Tibial artery (tissue), 4 donors: ENCODE data around the gene ZCCHC14.

Experiments
- DNase-seq, 2 donors: peaks; one replicate each; pipeline ENCODE4 v3.0.0-alpha.2; 2019
- H3K27ac ChIP-seq, 2 donors: fragments of 200-600 bp; sonication (generic) in 1 of 2; 1 replicate in 1 of 2; 2 replicates in 1 of 2; pipeline ENCODE4 v1.5.1; 2018 to 2019; ENCODE audit warnings: mild to moderate bottlenecking in 1 of 2
- H3K27me3 ChIP-seq, 2 donors: fragments of 200-600 bp; sonication (generic) in 1 of 2; one replicate each; pipeline versions ENCODE4 v1.5.1 to v1.6.0; 2016 to 2019
- H3K36me3 ChIP-seq, 3 donors: fragments of 200-600 bp; sonication (generic) in 2 of 3; one replicate each; pipeline ENCODE4 v1.5.1; 2016 to 2019; ENCODE audit warnings: mild to moderate bottlenecking in 2 of 3
- H3K4me1 ChIP-seq, 4 donors: fragments of 200-600 bp; sonication (generic) in 2 of 4; 1 replicate in 3 of 4; 2 replicates in 1 of 4; pipeline ENCODE4 v1.5.1; 2016 to 2019
- H3K4me3 ChIP-seq, 2 donors: fragments of 200-600 bp; sonication (generic) in 1 of 2; 1 replicate in 1 of 2; 2 replicates in 1 of 2; pipeline ENCODE4 v1.5.1; 2018 to 2019; ENCODE audit warnings: mild to moderate bottlenecking in 2 of 2
- H3K9me3 ChIP-seq, 3 donors: fragments of 200-600 bp; sonication (generic) in 1 of 3; one replicate each; pipeline ENCODE4 v1.5.1; 2016 to 2019
- intact Hi-C: fragments of 100-400 bp; cut with DNase I; formaldehyde crosslinking; loops from one replicate; pipeline ENCODE4 v1.15.0; 2023; ENCODE audit warnings: low total_unique reads
- TF ChIP-seq, protein P1 (sequence below), 2 experiments: fragments of 200-600 bp in 1 of 2; fragments of 450-650 bp in 1 of 2; IDR thresholded peaks; one replicate each; pipeline ENCODE4 v1.5.1; 2017 to 2019; ENCODE audit warnings: antibody characterized with exemption in 2 of 2, mild to moderate bottlenecking in 1 of 2, moderate library complexity in 1 of 2

The ZCCHC14 gene

GRCh38 chr16:87410968-87411367 is 81.9 kb downstream of the ZCCHC14 start:
- peaks cover 79 to 95% (median 92%) of the 10 kb centered on the region in 3 donors for H3K36me3 ChIP-seq
- intact Hi-C loops, result no loop called here
- H3K4me1 ChIP-seq, result no peaks in the 10 kb centered on the region
- no peak overlapping the region for H3K4me3 ChIP-seq
- H3K9me3 ChIP-seq, result no peaks in the 10 kb centered on the region
- DNase-seq, result peak in 1 of 2 donors; percentile 53
- TF ChIP-seq, protein P1, sequence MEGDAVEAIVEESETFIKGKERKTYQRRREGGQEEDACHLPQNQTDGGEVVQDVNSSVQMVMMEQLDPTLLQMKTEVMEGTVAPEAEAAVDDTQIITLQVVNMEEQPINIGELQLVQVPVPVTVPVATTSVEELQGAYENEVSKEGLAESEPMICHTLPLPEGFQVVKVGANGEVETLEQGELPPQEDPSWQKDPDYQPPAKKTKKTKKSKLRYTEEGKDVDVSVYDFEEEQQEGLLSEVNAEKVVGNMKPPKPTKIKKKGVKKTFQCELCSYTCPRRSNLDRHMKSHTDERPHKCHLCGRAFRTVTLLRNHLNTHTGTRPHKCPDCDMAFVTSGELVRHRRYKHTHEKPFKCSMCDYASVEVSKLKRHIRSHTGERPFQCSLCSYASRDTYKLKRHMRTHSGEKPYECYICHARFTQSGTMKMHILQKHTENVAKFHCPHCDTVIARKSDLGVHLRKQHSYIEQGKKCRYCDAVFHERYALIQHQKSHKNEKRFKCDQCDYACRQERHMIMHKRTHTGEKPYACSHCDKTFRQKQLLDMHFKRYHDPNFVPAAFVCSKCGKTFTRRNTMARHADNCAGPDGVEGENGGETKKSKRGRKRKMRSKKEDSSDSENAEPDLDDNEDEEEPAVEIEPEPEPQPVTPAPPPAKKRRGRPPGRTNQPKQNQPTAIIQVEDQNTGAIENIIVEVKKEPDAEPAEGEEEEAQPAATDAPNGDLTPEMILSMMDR (IDR thresholded peaks at IDR 0.05), result no peak
- no peak overlapping the region for H3K27ac ChIP-seq
- H3K27me3 ChIP-seq, result no peaks in the 10 kb centered on the region

GRCh38 chr16:87410530-87410929 is 82.3 kb downstream of the ZCCHC14 start:
- TF ChIP-seq, protein P1 (IDR thresholded peaks at IDR 0.05), result no peak
- Histone ChIP-seq H3K4me3 (no peak overlapping the region), H3K4me1 (no peaks in the 10 kb centered on the region), H3K36me3 (peaks cover 81 to 95% (median 91%) of the 10 kb centered on the region in 3 donors), H3K9me3 (no peaks in the 10 kb centered on the region), H3K27ac (no peak overlapping the region), H3K27me3 (no peaks in the 10 kb centered on the region)
- intact Hi-C loops, result no loop called here
- DNase-seq, result peak in 1 of 2 donors; percentile 55

DNA sequence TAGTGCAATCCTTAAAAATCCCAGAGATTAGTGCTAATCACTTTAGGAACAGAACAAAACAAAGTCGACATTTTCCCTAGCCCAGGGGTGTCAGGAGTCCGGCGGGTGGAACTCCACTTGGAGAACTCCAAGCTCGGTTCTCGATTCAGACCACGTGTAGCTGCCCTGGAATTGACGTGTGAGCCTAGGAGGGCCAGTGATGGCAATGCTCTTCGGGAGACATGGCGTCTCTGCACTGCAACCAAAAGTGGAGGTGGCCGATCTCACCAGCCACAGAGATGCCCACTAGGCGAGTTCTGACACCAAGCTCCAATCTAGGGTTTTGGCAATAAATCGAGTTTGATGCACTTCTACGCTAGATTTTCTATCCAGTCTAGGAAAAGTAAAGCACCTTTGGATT is 83.0 kb downstream of the ZCCHC14 start:
- Histone ChIP-seq H3K27ac (no peak overlapping the region), H3K27me3 (no peaks in the 10 kb centered on the region), H3K9me3 (no peaks in the 10 kb centered on the region), H3K36me3 (peaks cover 81 to 95% (median 93%) of the 10 kb centered on the region in 3 donors), H3K4me1 (no peaks in the 10 kb centered on the region), H3K4me3 (no peak overlapping the region)
- intact Hi-C loops, result no loop called here
- TF ChIP-seq, protein P1 (IDR thresholded peaks at IDR 0.05), result no peak
- DNase-seq, result peak in 1 of 2 donors; percentile 39

DNA sequence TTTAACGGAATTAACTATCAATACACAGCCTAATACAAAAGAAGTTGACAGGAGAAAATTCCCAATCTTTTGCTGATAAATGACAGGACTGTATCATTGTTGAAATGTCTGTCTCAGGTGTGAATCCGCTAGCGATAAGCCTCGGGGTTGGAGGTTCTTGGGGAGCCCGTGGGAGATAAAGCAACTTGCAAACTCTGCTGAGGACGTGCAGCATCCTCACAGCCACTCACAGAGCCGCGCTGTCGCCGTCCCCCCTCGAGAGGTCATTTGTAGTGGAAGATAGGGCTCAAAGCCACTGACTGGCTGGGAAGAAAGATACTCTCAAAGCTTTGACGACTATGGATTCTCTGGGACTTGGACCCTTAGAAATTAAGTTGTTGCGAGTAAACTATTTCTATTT is 83.7 kb downstream of the ZCCHC14 start:
- peak in 1 of 2 donors; percentile 50 for DNase-seq
- Histone ChIP-seq H3K36me3 (peaks cover 80 to 95% (median 91%) of the 10 kb centered on the region in 3 donors), H3K27me3 (no peaks in the 10 kb centered on the region), H3K4me1 (no peaks in the 10 kb centered on the region), H3K27ac (no peak overlapping the region), H3K9me3 (no peaks in the 10 kb centered on the region), H3K4me3 (no peak overlapping the region)
- intact Hi-C loops, result no loop called here
- TF ChIP-seq, protein P1 (IDR thresholded peaks at IDR 0.05), result no peak

- DNase-seq, result peak; percentile 54 to 78
- H3K27me3 ChIP-seq, result no peaks in the 10 kb centered on the region
- H3K9me3 ChIP-seq, result no peaks in the 10 kb centered on the region
- no peaks in the 10 kb centered on the region for H3K4me1 ChIP-seq
- TF ChIP-seq, protein P1 (IDR thresholded peaks at IDR 0.05), result no peak
- intact Hi-C loops, result no loop called here
- no peak overlapping the region for H3K27ac ChIP-seq
- H3K4me3 ChIP-seq, result no peak overlapping the region
- peaks cover 76 to 92% (median 89%) of the 10 kb centered on the region in 3 donors for H3K36me3 ChIP-seq
These were observed 85.2 kb downstream of the ZCCHC14 start for GRCh38 chr16:87407511-87408112.
